Activated naive CD4-positive, alpha-beta T cell treated with anti-CD3 and anti-CD28 coated beads, Interleukin-2, amount 50 U/mL, for 72 hours (primary cell): ENCODE measurements around the gene XKR7. TPM values are rescaled to one million over a fixed set of nuclear protein-coding genes. Genes with fewer than 3 reads are reported as not detected.

Experiments
- ATAC-seq, 2 donors: fragments of 150-1000 bp; cut with Tn5 transposase; 2 replicates each; pipeline ENCODE4 v1.10.0; 2021; ENCODE audit warnings: mild to moderate bottlenecking in 2 of 2, moderate library complexity in 2 of 2
- DNase-seq, 2 donors: peaks; one replicate each; pipeline ENCODE4 v3.0.0; 2021 to 2022; ENCODE audit warnings: low spot score in 2 of 2
- H3K27ac Mint-ChIP-seq, 2 donors: one replicate each; pipeline ENCODE4 v1.8.0; 2022; ENCODE audit warnings: mild to moderate bottlenecking in 2 of 2, mixed read lengths in 2 of 2
- H3K36me3 Mint-ChIP-seq, 2 donors: one replicate each; pipeline ENCODE4 v1.8.0; 2022; ENCODE audit warnings: mixed read lengths in 2 of 2
- H3K9me3 Mint-ChIP-seq, 2 donors: one replicate each; pipeline ENCODE4 v1.8.0; 2022; ENCODE audit warnings: mixed read lengths in 2 of 2
- total RNA-seq, 2 donors: library from RNA; stranded (reverse); gene quantifications; one replicate each; pipeline ENCODE4 v1.2.3, GENCODE V29; 2022

The XKR7 gene
- total RNA-seq, 2 donors from 2014 or later = 0.09 TPM; not detected in 1

DNA sequence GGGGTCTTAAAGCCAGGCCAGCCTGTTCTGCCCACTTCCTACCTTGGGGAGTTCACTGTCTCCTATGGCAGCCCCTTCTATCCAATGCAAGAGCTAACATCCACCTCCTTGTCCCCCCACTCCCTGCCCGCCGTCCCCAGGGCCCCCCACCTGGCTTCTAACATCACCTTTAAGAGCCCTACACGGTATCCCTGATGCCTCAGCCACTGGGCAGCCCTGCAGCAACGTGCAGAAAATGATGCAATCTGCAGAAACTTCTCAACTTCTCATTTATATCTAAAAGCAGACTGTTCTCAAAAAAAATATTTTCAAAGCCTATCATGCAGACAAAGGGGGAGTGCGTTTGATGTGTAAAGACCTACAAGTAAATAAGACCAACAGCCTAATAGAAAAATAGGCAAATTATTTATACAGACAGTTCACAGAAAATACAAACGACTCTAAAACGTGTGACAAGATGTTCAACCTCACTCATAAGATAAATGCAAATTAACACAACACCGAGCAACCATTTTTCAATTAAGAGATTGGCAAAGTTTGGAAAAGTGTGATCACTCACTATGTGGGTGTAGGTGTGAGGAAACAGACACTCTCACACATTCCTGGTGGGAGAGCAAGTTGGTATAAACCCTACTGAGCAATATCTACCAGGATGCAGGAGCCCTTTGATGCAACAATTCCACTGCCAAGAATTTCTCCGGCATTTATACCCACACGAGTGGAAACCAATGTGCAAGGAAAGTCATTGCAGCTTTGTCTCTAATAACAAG is 69.0 kb downstream of the XKR7 start:
- no peak for ATAC-seq
- Mint-ChIP-seq H3K36me3 (no peaks in the 10 kb centered on the region), H3K9me3 (no peaks in the 10 kb centered on the region), H3K27ac (no peak overlapping the region)
- DNase-seq = no peak

- Mint-ChIP-seq H3K9me3 (no peaks in the 10 kb centered on the region), H3K36me3 (no peaks in the 10 kb centered on the region), H3K27ac (no peak overlapping the region)
- ATAC-seq (no peak), DNase-seq (no peak)
Observed at GRCh38 chr20:32037929-32038328, 70.0 kb downstream of the XKR7 start.

DNA sequence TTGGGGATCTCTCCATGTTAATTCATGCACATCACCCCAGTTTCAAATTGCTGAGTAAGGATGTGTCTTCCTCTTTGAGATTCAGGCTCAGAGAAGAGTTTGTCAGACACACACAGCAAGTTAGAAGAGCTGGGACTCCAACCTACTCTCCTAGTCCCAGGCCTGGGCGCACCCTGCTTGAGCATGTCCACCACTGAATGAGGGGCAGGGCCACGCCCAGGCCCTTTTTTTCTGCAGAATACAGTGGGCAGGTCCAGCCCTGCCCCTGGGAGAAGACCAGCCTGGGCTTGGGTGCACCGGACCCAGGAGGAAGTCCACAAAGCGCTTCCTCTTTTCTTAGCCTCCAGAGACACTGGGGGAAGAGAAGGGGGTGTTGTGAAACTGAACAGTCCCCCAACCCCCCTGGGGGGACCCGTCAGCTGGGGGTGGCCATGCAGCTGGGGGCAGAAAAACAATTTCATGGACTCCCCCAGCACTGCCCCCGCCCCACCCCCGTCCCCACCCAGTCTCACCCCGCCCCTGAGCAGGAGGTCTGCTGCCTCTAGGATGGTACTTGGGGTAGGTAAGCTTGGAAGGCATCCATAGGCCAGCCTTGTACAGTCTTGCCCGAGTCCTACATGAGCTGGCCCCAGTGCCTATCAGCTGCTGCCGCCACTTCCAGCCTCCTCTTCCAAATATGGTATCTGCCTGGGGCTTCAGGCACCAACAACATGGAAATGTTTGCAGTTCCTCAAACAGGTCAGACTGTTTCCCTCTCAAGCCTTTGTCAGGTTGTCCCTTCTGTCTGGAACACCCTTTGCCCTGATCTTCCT is 72.4 kb downstream of the XKR7 start:
- Mint-ChIP-seq H3K27ac (peak overlapping the region in 1 of 2 donors; percentile 87), H3K9me3 (no peaks in the 10 kb centered on the region), H3K36me3 (no peaks in the 10 kb centered on the region)
- DNase-seq (no peak), ATAC-seq (no peak)

GRCh38 chr20:32045999-32046398 is 78.0 kb downstream of the XKR7 start:
- Mint-ChIP-seq H3K27ac (no peak overlapping the region), H3K36me3 (no peaks in the 10 kb centered on the region), H3K9me3 (no peaks in the 10 kb centered on the region)
- DNase-seq = no peak
- no peak for ATAC-seq

DNA sequence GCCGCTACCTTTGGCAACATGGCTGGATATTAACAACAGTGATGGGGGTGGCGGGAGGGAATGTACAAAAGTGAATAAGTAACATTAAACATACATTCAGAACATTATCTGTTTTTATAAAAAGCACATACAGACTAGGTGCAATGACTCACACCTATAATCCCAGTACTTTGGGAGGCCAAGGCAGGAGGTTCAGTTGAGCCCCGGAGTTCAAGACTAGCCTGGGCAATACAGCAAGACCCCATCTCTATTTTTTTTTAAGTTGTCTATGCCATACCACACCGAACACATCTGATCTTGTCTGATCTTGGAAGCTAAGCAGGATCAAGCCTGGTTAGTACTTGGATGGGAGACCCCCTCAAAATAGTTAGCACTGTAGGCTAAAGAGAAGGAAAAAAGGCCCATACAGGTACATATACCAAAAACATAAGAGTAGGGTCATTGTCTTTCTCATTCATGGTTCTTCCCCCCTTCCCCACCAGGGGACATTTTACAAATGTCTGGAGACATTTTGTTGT is 82.4 kb downstream of the XKR7 start:
- Mint-ChIP-seq H3K27ac (no peak overlapping the region), H3K9me3 (no peaks in the 10 kb centered on the region), H3K36me3 (peaks cover 0 to 10% of the 10 kb centered on the region in 2 donors)
- ATAC-seq = no peak
- no peak for DNase-seq

- no peak for DNase-seq
- Mint-ChIP-seq H3K36me3 (peaks cover 0 to 10% of the 10 kb centered on the region in 2 donors), H3K9me3 (no peaks in the 10 kb centered on the region), H3K27ac (no peak overlapping the region)
- ATAC-seq = no peak
Observed at GRCh38 chr20:32050851-32051556, 83.1 kb downstream of the XKR7 start.

GRCh38 chr20:32051720-32052089 is 83.8 kb downstream of the XKR7 start:
- peaks cover 0 to 10% of the 10 kb centered on the region in 2 donors for H3K36me3 Mint-ChIP-seq
- no peaks in the 10 kb centered on the region for H3K9me3 Mint-ChIP-seq
- no peak for ATAC-seq
- H3K27ac Mint-ChIP-seq = no peak overlapping the region
- DNase-seq = no peak

- no peaks in the 10 kb centered on the region for H3K9me3 Mint-ChIP-seq
- no peak for DNase-seq
Observed at GRCh38 chr20:32052090-32052777, 84.3 kb downstream of the XKR7 start, which contains the start of gene HCK. Gene HCK (plus strand): TSS chr20:32052242.

DNA sequence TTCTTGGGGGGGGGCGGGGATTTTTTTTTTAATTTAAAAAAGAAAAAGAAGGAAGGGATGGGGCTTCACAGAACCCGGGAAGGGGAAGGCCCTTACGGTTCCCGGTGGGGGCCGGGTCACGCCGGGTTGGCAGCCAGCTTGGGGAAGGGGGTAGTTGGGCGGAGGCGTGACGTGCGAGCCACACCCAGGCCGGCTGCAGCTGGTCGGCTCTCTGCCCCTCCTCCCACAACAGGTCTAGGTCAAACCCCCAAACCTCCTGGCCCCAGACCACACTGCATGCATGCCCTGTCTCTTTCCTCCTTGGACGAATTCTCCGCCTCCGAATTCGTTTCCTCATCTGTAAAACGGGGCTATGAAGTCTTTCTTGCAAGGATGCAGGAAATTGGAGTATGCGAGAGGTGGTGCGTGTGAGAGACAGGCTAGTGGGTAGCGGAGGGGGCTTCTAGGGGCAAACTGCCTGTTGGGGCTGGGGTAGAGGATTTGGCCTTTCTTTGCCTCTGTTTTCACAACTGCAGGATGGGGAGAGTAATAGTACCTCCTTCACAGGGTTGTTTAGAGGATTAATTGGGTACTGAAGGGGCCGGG is 84.9 kb downstream of the XKR7 start:
- no peak overlapping the region for H3K27ac Mint-ChIP-seq
- no peak for ATAC-seq
- no peaks in the 10 kb centered on the region for H3K9me3 Mint-ChIP-seq

More at GRCh38 chr20:32052090-32052777, 84.3 kb downstream of the XKR7 start, which contains the start of gene HCK:
- Mint-ChIP-seq H3K27ac (no peak within 1 kb of the TSS), H3K36me3 (peaks cover 0 to 10% of the 10 kb centered on the region in 2 donors)
- ATAC-seq = peak; percentile 18 to 51

More for the DNA sequence above, 84.9 kb downstream of the XKR7 start:
- no peak for DNase-seq
- peaks cover 0 to 10% of the 10 kb centered on the region in 2 donors for H3K36me3 Mint-ChIP-seq

Other genes starting within 250 kb of the XKR7 start
- 100 to 1,000 TPM in 1 of 2 donors, 10 to 100 TPM in 1; 86.6 to 143 TPM for gene BCL2L1, start 245.3 kb upstream of the XKR7 start, total RNA-seq
- gene TPX2, start 228.9 kb upstream of the XKR7 start, total RNA-seq = 100 to 1,000 TPM; 123 to 215 TPM
- under 1 TPM; 0.31 to 0.34 TPM for gene MYLK2, start 148.8 kb upstream of the XKR7 start, total RNA-seq
- gene FOXS1, start 122.5 kb upstream of the XKR7 start, total RNA-seq = not detected
- not detected for gene DUSP15, start 97.6 kb upstream of the XKR7 start, total RNA-seq
- not detected for gene TTLL9, start 97.5 kb upstream of the XKR7 start, total RNA-seq
- gene PDRG1, start 16.1 kb upstream of the XKR7 start, total RNA-seq = 10 to 100 TPM; 13.1 to 20.6 TPM
- not detected for gene CCM2L, start 42.3 kb downstream of the XKR7 start, total RNA-seq
- gene HCK, start 84.1 kb downstream of the XKR7 start, total RNA-seq = under 1 TPM in 1 of 2 donors, not detected in 1; 0.16 TPM
- gene TM9SF4, start 141.6 kb downstream of the XKR7 start, total RNA-seq = 10 to 100 TPM; 41.0 to 45.4 TPM
- 10 to 100 TPM; 51.3 to 65.2 TPM for gene PLAGL2, start 239.6 kb downstream of the XKR7 start, total RNA-seq
- 10 to 100 TPM; 18.7 to 39.7 TPM for gene POFUT1, start 239.7 kb downstream of the XKR7 start, total RNA-seq